Progenitor cell of endocrine pancreas (in vitro differentiated cells): ENCODE data around the gene SMARCAD1. TPM values are rescaled to one million over a fixed set of nuclear protein-coding genes. Genes with fewer than 3 reads are reported as not detected.

ENCODE experiments used
- DNase-seq: peaks from one replicate; pipeline ENCODE4 v3.0.0; 2021; ENCODE audit warnings: low spot score; ENCODE audit not compliant: unreplicated experiment
- H3K27ac Mint-ChIP-seq: 2 replicates; pipeline ENCODE4 v1.8.0; 2021; ENCODE audit warnings: mild to moderate bottlenecking, moderate library complexity, mixed read lengths
- H3K27me3 Mint-ChIP-seq: 2 replicates; pipeline ENCODE4 v1.8.0; 2021; ENCODE audit warnings: mixed read lengths
- H3K36me3 Mint-ChIP-seq: 2 replicates; pipeline ENCODE4 v1.8.0; 2022; ENCODE audit warnings: mixed read lengths; ENCODE audit not compliant: insufficient read depth
- H3K4me1 Mint-ChIP-seq: 2 replicates; pipeline ENCODE4 v1.8.0; 2021; ENCODE audit warnings: low read depth, mixed read lengths
- H3K4me3 Mint-ChIP-seq: 2 replicates; pipeline ENCODE4 v1.8.0; 2021; ENCODE audit warnings: low read depth, mild to moderate bottlenecking, moderate library complexity, mixed read lengths
- H3K9me3 Mint-ChIP-seq: 2 replicates; pipeline ENCODE4 v1.8.0; 2021; ENCODE audit warnings: low read depth, mixed read lengths
- CTCF ChIP-seq: fragments of 200-600 bp; sonication (generic); IDR thresholded peaks from one replicate; pipeline ENCODE4 v1.5.0; 2021; ENCODE audit warnings: antibody characterized with exemption, mild to moderate bottlenecking; ENCODE audit not compliant: unreplicated experiment
- total RNA-seq: library from RNA; stranded (reverse); gene quantifications from 2 replicates; pipeline ENCODE4 v1.2.1, GENCODE V29; 2021

The SMARCAD1 gene
- total RNA-seq, 1 donor from 2014 or later, result 74.9 TPM

- Mint-ChIP-seq H3K4me3 (no peak overlapping the region), H3K27me3 (no peaks in the 10 kb centered on the region), H3K9me3 (no peaks in the 10 kb centered on the region), H3K27ac (no peak overlapping the region), H3K4me1 (peaks cover 7% of the 10 kb centered on the region), H3K36me3 (peaks cover 18% of the 10 kb centered on the region)
- no peak for DNase-seq
- no peak for TF ChIP-seq CTCF
Observed at GRCh38 chr4:94225449-94225848, 17.8 kb downstream of the SMARCAD1 start.

- TF ChIP-seq CTCF, result no peak
- Mint-ChIP-seq H3K4me3 (no peak overlapping the region), H3K4me1 (peaks cover 7% of the 10 kb centered on the region), H3K9me3 (no peaks in the 10 kb centered on the region), H3K27ac (no peak overlapping the region), H3K27me3 (no peaks in the 10 kb centered on the region), H3K36me3 (peaks cover 22% of the 10 kb centered on the region)
- no peak for DNase-seq
Observed at GRCh38 chr4:94226763-94227162, 19.1 kb downstream of the SMARCAD1 start.

GRCh38 chr4:94228493-94229216, 21.0 kb downstream of the SMARCAD1 start:
- no peak for TF ChIP-seq CTCF
- Mint-ChIP-seq H3K36me3 (peaks cover 23% of the 10 kb centered on the region), H3K27me3 (no peaks in the 10 kb centered on the region)

GRCh38 chr4:94232519-94232918, 24.9 kb downstream of the SMARCAD1 start:
- Mint-ChIP-seq H3K9me3 (no peaks in the 10 kb centered on the region), H3K36me3 (peaks cover 13% of the 10 kb centered on the region), H3K4me3 (no peak overlapping the region), H3K27ac (peak overlapping the region; percentile 52), H3K4me1 (peaks cover 7% of the 10 kb centered on the region), H3K27me3 (no peaks in the 10 kb centered on the region)
- no peak for TF ChIP-seq CTCF
- no peak for DNase-seq

More at GRCh38 chr4:94228493-94229216, 21.0 kb downstream of the SMARCAD1 start:
- no peak for DNase-seq
- no peak overlapping the region for H3K4me3 Mint-ChIP-seq
- H3K9me3 Mint-ChIP-seq, result no peaks in the 10 kb centered on the region
- peaks cover 7% of the 10 kb centered on the region for H3K4me1 Mint-ChIP-seq
- no peak overlapping the region for H3K27ac Mint-ChIP-seq

GRCh38 chr4:94235825-94236224, 28.2 kb downstream of the SMARCAD1 start:
- TF ChIP-seq CTCF, result no peak
- DNase-seq, result no peak
- Mint-ChIP-seq H3K9me3 (no peaks in the 10 kb centered on the region), H3K27ac (no peak overlapping the region), H3K27me3 (no peaks in the 10 kb centered on the region), H3K4me1 (no peaks in the 10 kb centered on the region), H3K4me3 (no peak overlapping the region), H3K36me3 (peaks cover 14% of the 10 kb centered on the region)
